ENCODE results near the gene RARRES2.

- TF ChIP-seq CTCF (conservative IDR thresholded peaks at IDR 0.05) (no peak), EZH2 (IDR thresholded peaks at IDR 0.05; ENCODE audit: low read depth) (no peak)
Measured at GRCh38 chr7:150357270-150357669, 15.8 kb upstream of the RARRES2 start.

Data from PC-9 (cell line).